H1 (cell line): ENCODE data around the gene PRKG2. TPM values are rescaled to one million over a fixed set of nuclear protein-coding genes. Genes with fewer than 3 reads are reported as not detected.

Source experiments
- CTCF ChIA-PET: fragments of 300-600 bp; sonication (Branson Sonifier 250); formaldehyde crosslinking; loops from one replicate; lab custom pipeline; 2021; ENCODE audit not compliant: partially characterized antibody; lab: Charles Lee
- POLR2A ChIA-PET: fragments of 300-600 bp; sonication (Branson Sonifier 250); formaldehyde crosslinking; loops from one replicate; lab custom pipeline; 2021; ENCODE audit warnings: inconsistent platforms; ENCODE audit not compliant: partially characterized antibody; lab: Charles Lee
- DNase-seq, 2 experiments: peaks; one replicate each; pipeline versions ENCODE4 v3.0.0 to v3.0.0-alpha.2; 2010 to 2022; ENCODE audit warnings: low spot score in 2 of 2, low read depth in 1 of 2, mixed read lengths in 1 of 2
- FAIRE-seq: peaks from 2 replicates; lab custom pipeline; 2011; peaks lifted over from hg19 to GRCh38; lab: Jason Lieb, UNC
- H2AFZ ChIP-seq: 2 replicates; pipeline ENCODE4 v1.8.1; 2012; ENCODE audit warnings: low read length, inconsistent platforms
- H2AK5ac ChIP-seq: 2 replicates; pipeline ENCODE4 v1.6.1; 2013; ENCODE audit warnings: low read depth, low read length
- H2BK120ac ChIP-seq: replicated peaks from 2 replicates; pipeline ENCODE3; 2013; ENCODE audit warnings: low read depth, low read length, inconsistent platforms
- H2BK12ac ChIP-seq: 2 replicates; pipeline ENCODE4 v1.6.1; 2013; ENCODE audit warnings: low read depth, low read length
- H2BK15ac ChIP-seq: 2 replicates; pipeline ENCODE4 v1.6.1; 2013; ENCODE audit warnings: low read length
- H2BK20ac ChIP-seq: 2 replicates; pipeline ENCODE4 v1.6.1; 2013; ENCODE audit warnings: low read length
- H2BK5ac ChIP-seq: 2 replicates; pipeline ENCODE4 v1.6.1; 2013; ENCODE audit warnings: low read depth, low read length
- H3K14ac ChIP-seq: 2 replicates; pipeline ENCODE4 v1.6.1; 2013; ENCODE audit warnings: inconsistent platforms; ENCODE audit not compliant: insufficient read length
- H3K18ac ChIP-seq: 2 replicates; pipeline ENCODE4 v1.6.1; 2013; ENCODE audit warnings: low read length; ENCODE audit errors: extremely low read depth
- H3K23ac ChIP-seq: 2 replicates; pipeline ENCODE4 v1.6.1; 2013; ENCODE audit warnings: inconsistent platforms; ENCODE audit not compliant: insufficient read length
- H3K23me2 ChIP-seq: 2 replicates; pipeline ENCODE4 v1.6.1; 2013; ENCODE audit warnings: low read depth, low read length
- H3K27ac ChIP-seq: 2 replicates; pipeline ENCODE4 v1.6.1; 2011; ENCODE audit warnings: low read depth, low read length, inconsistent platforms
- H3K27me3 ChIP-seq, 4 experiments: replicated peaks in 1 of 4; 1 replicate in 1 of 4; 2 replicates in 3 of 4; pipeline versions ENCODE4 v1.6.1 to v1.8.1; 2011 to 2013; ENCODE audit warnings: low read length in 3 of 4, mild to moderate bottlenecking in 3 of 4, inconsistent platforms in 2 of 4, mixed read lengths in 2 of 4, moderate library complexity in 1 of 4; ENCODE audit not compliant: control insufficient read depth in 3 of 4, insufficient read depth in 3 of 4; ENCODE audit errors: extremely low read depth in 1 of 4
- H3K36me3 ChIP-seq, 4 experiments: 2 replicates each; pipeline versions ENCODE4 v1.6.1 to v1.8.1; 2011 to 2013; ENCODE audit warnings: mild to moderate bottlenecking in 4 of 4, low read length in 3 of 4, moderate library complexity in 2 of 4, control low read depth in 1 of 4, inconsistent platforms in 1 of 4; ENCODE audit not compliant: insufficient read depth in 4 of 4, control insufficient read depth in 2 of 4
- H3K4ac ChIP-seq: replicated peaks from 2 replicates; pipeline ENCODE3; 2013; ENCODE audit warnings: low read length, low read depth, mixed read lengths, inconsistent platforms; ENCODE audit not compliant: insufficient read length
- H3K4me1 ChIP-seq, 4 experiments: replicated peaks in 1 of 4; 1 replicate in 1 of 4; 2 replicates in 3 of 4; pipeline versions ENCODE4 v1.6.1 to v1.8.1; 2011 to 2013; ENCODE audit warnings: low read length in 3 of 4, inconsistent platforms in 2 of 4, mixed read lengths in 1 of 4; ENCODE audit not compliant: insufficient read depth in 4 of 4, control insufficient read depth in 3 of 4
- H3K4me2 ChIP-seq, 2 experiments: 2 replicates each; pipeline versions ENCODE4 v1.6.1 to v1.8.1; 2011 to 2013; ENCODE audit warnings: low read depth in 2 of 2, low read length in 2 of 2, control low read depth in 1 of 2, inconsistent platforms in 1 of 2, mild to moderate bottlenecking in 1 of 2; ENCODE audit not compliant: insufficient read depth in 1 of 2
- H3K4me3 ChIP-seq, 4 experiments: fragments of 200-600, 300-600 bp in 1 of 4; sonication (generic), shearing (Covaris generic), sonication (Bioruptor Twin) in 1 of 4; 2 replicates each; pipeline versions ENCODE4 v1.5.1 to v1.8.1; 2011 to 2016; ENCODE audit warnings: low read length in 4 of 4, low read depth in 3 of 4, control low read depth in 2 of 4, inconsistent platforms in 2 of 4, mild to moderate bottlenecking in 2 of 4, mixed read lengths in 1 of 4, moderate library complexity in 1 of 4; ENCODE audit not compliant: insufficient read depth in 2 of 4; ENCODE audit errors: extremely low read depth in 1 of 4
- H3K56ac ChIP-seq: replicated peaks from 2 replicates; pipeline ENCODE3; 2013; ENCODE audit warnings: low read depth, mild to moderate bottlenecking, mixed read lengths, low read length, inconsistent platforms; ENCODE audit not compliant: insufficient read length
- H3K79me1 ChIP-seq: 2 replicates; pipeline ENCODE4 v1.6.1; 2013; ENCODE audit warnings: low read depth, low read length, control low read depth
- H3K79me2 ChIP-seq, 2 experiments: 2 replicates each; pipeline versions ENCODE4 v1.6.1 to v1.8.1; 2012 to 2013; ENCODE audit warnings: low read length in 2 of 2, mild to moderate bottlenecking in 2 of 2, inconsistent platforms in 1 of 2; ENCODE audit not compliant: insufficient read depth in 2 of 2, control insufficient read depth in 1 of 2
- H3K9ac ChIP-seq, 4 experiments: replicated peaks in 1 of 4; 1 replicate in 1 of 4; 2 replicates in 3 of 4; pipeline versions ENCODE4 v1.6.1 to v1.8.1; 2011 to 2013; ENCODE audit warnings: low read depth in 3 of 4, low read length in 3 of 4, control low read depth in 2 of 4, mild to moderate bottlenecking in 2 of 4, moderate library complexity in 2 of 4, inconsistent platforms in 1 of 4; ENCODE audit errors: extremely low read depth in 1 of 4
- H3K9me3 ChIP-seq, 2 experiments: 2 replicates each; pipeline versions ENCODE4 v1.6.1 to v1.8.1; 2012 to 2013; ENCODE audit warnings: mild to moderate bottlenecking in 2 of 2, moderate library complexity in 2 of 2, control low read depth in 1 of 2, inconsistent platforms in 1 of 2, low read depth in 1 of 2, low read length in 1 of 2, mixed read lengths in 1 of 2; ENCODE audit not compliant: insufficient read depth in 2 of 2
- H4K20me1 ChIP-seq, 2 experiments: replicated peaks in 1 of 2; 2 replicates each; pipeline versions ENCODE3 to v1.8.1; 2011 to 2013; ENCODE audit warnings: inconsistent platforms in 2 of 2, low read length in 2 of 2, mild to moderate bottlenecking in 1 of 2; ENCODE audit not compliant: insufficient read depth in 2 of 2, control insufficient read depth in 1 of 2
- H4K5ac ChIP-seq: 2 replicates; pipeline ENCODE4 v1.6.1; 2013; ENCODE audit warnings: low read length, low read depth, mixed read lengths, inconsistent platforms; ENCODE audit not compliant: insufficient read length
- H4K8ac ChIP-seq: 2 replicates; pipeline ENCODE4 v1.8.0; 2013; ENCODE audit warnings: mild to moderate bottlenecking, moderate library complexity, low read length, inconsistent platforms; ENCODE audit not compliant: insufficient read depth; ENCODE audit errors: extremely low read depth
- H4K91ac ChIP-seq: replicated peaks from 2 replicates; pipeline ENCODE3; 2013; ENCODE audit warnings: low read length, mixed read lengths, inconsistent platforms; ENCODE audit not compliant: insufficient read length
- CEBPB ChIP-seq: IDR thresholded peaks from 2 replicates; pipeline ENCODE4 v1.6.1; 2012; ENCODE audit warnings: low read depth, low read length
- CHD1 ChIP-seq: IDR thresholded peaks from 2 replicates; pipeline ENCODE4 v1.6.1; 2012; ENCODE audit warnings: low read depth, low read length, improper control_type of control experiment
- EGR1 ChIP-seq: IDR thresholded peaks from 2 replicates; pipeline ENCODE4 v1.6.1; 2011; ENCODE audit warnings: low read depth, low read length, borderline replicate concordance
- HDAC2 ChIP-seq, 2 experiments: fragments of 300-600 bp in 1 of 2; sonication (generic) in 1 of 2; IDR thresholded peaks; 2 replicates each; pipeline ENCODE4 v1.6.1; 2011 to 2012; ENCODE audit warnings: low read depth in 2 of 2, low read length in 2 of 2, mild to moderate bottlenecking in 2 of 2, moderate library complexity in 2 of 2, borderline replicate concordance in 1 of 2, inconsistent platforms in 1 of 2
- POLR2AphosphoS5 ChIP-seq: IDR thresholded peaks from 2 replicates; pipeline ENCODE4 v1.6.1; 2011; ENCODE audit warnings: low read depth, low read length
- POU5F1 ChIP-seq: IDR thresholded peaks from 2 replicates; pipeline ENCODE4 v1.6.1; 2011; ENCODE audit warnings: low read depth, mild to moderate bottlenecking, low read length, moderate library complexity
- RAD21 ChIP-seq, 2 experiments: IDR thresholded peaks in 1 of 2; conservative IDR thresholded peaks in 1 of 2; 2 replicates each; pipeline ENCODE4 v1.6.1; 2011; ENCODE audit warnings: low read depth in 2 of 2, low read length in 2 of 2, improper control_type of control experiment in 1 of 2, inconsistent platforms in 1 of 2, mild to moderate bottlenecking in 1 of 2, moderate library complexity in 1 of 2
- RBBP5 ChIP-seq: IDR thresholded peaks from 2 replicates; pipeline ENCODE4 v1.7.1; 2012; ENCODE audit warnings: low read depth, mild to moderate bottlenecking, inconsistent platforms, low read length, moderate library complexity, borderline replicate concordance
- RNF2 ChIP-seq: fragments of 200-900, 300-1000 bp; sonication (generic); IDR thresholded peaks from 2 replicates; pipeline ENCODE4 v1.7.1; 2016; ENCODE audit warnings: borderline replicate concordance, low read depth, mild to moderate bottlenecking, antibody characterized with exemption, low read length; ENCODE audit not compliant: poor library complexity, severe bottlenecking; ENCODE audit errors: missing control alignments
- SP2 ChIP-seq: IDR thresholded peaks from 2 replicates; pipeline ENCODE4 v1.6.1; 2012; ENCODE audit warnings: mild to moderate bottlenecking, low read length, inconsistent platforms
- TBP ChIP-seq: IDR thresholded peaks from 2 replicates; pipeline ENCODE4 v1.6.1; 2011; ENCODE audit warnings: low read depth, low read length, improper control_type of control experiment
- TCF12 ChIP-seq: IDR thresholded peaks from 2 replicates; pipeline ENCODE4 v1.6.1; 2011; ENCODE audit warnings: low read depth, mild to moderate bottlenecking, low read length
- WGBS, 2 experiments: shearing (Covaris generic) in 1 of 2; methylation state at CpG; one replicate each; pipeline versions ENCODE4 v1.1.6 to v1.1.7; 2013 to 2015; ENCODE audit warnings: low lambda C conversion rate in 2 of 2, mixed read lengths in 2 of 2, inconsistent platforms in 1 of 2, low coverage in 1 of 2, missing lambda C conversion rate in 1 of 2; ENCODE audit not compliant: insufficient replicate concordance in 2 of 2, insufficient coverage in 1 of 2, insufficient read length in 1 of 2; ENCODE audit errors: extremely low coverage in 1 of 2, missing lambda C conversion rate in 1 of 2; 5-methylcytosine and 5-hydroxymethylcytosine counted together
- polyA plus RNA-seq, 7 experiments: library from polyadenylated mRNA; depleted of rRNA in 3 of 7; stranded (reverse) in 5 of 7; unstranded in 2 of 7; fragments of >200 nt in 5 of 7; fragments of 200-250 nt in 2 of 7; gene quantifications; 1 replicate in 5 of 7; 2 replicates in 1 of 7; 4 replicates in 1 of 7; pipeline versions ENCODE4 v1.2.1 to v1.2.3, GENCODE V29; 2011 to 2013; ENCODE audit warnings: missing spikeins in 2 of 7, mixed read lengths in 2 of 7
- total RNA-seq: library from RNA; stranded (reverse); fragmentation: NEBNext Ultra II Directional; extraction: Animal tissue kit (Norgen Biotek cat#: 25700); gene quantifications from 2 replicates; pipeline ENCODE4 v1.2.1, GENCODE V29; 2021
- TF ChIP-seq, protein P1 (sequence below): IDR thresholded peaks from 2 replicates; pipeline ENCODE4 v1.6.1; 2012; ENCODE audit warnings: low read length, inconsistent platforms

The PRKG2 gene
- total and polyA plus RNA-seq, 2 of the 8 experiments (the other 6 are each of a cell fraction or from before 2014, with no cell fraction given): 0.45 to 1.2 TPM

DNA sequence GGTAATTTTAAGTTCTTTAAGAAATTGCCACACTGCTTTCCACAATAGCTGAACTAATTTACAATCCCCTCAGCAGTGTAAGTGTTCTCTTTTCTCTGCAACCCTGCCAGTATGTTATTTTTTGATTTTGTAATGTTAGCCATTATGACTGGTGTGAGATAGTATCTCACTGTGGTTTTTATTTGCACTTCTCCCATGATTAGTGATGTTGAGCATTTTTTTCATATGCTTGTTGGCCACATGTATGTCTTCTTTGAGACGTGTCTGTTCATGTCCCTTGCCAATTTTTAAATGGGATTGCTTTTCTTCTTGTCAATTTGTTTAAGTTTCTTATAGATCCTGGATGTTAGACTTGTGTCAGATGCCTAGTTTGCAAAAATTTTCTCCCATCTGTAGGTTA is 98.5 kb downstream of the PRKG2 start:
- H2BK5ac ChIP-seq: no peak overlapping the region
- H3K56ac ChIP-seq: no peak overlapping the region
- FAIRE-seq (no peak), DNase-seq (no peak)
- H4K20me1 ChIP-seq: no peaks in the 10 kb centered on the region
- ChIA-PET POLR2A (no interaction called here), CTCF (no interaction called here)
- no peak overlapping the region for H3K4me3 ChIP-seq
- H3K14ac ChIP-seq: no peak overlapping the region
- H3K4ac ChIP-seq: no peak overlapping the region
- H2BK15ac ChIP-seq: no peak overlapping the region
- H3K4me1 ChIP-seq: no peaks in the 10 kb centered on the region
- no peaks in the 10 kb centered on the region for H3K9me3 ChIP-seq
- no peak overlapping the region for H2BK12ac ChIP-seq
- no peak overlapping the region for H3K9ac ChIP-seq
- no peak overlapping the region for H2AK5ac ChIP-seq
- no peak overlapping the region for H4K5ac ChIP-seq
- H3K4me2 ChIP-seq: no peak overlapping the region
- H3K27ac ChIP-seq: no peak overlapping the region
- H3K23me2 ChIP-seq: no peaks in the 10 kb centered on the region
- no peaks in the 10 kb centered on the region for H3K79me1 ChIP-seq
- no peak overlapping the region for H3K18ac ChIP-seq
- H2AFZ ChIP-seq: no peak overlapping the region
- no peaks in the 10 kb centered on the region for H3K36me3 ChIP-seq
- H3K79me2 ChIP-seq: no peaks in the 10 kb centered on the region
- no peak overlapping the region for H2BK20ac ChIP-seq
- H3K27me3 ChIP-seq: no peaks in the 10 kb centered on the region
- H4K8ac ChIP-seq: no peak overlapping the region
- H3K23ac ChIP-seq: no peak overlapping the region
- no peak overlapping the region for H4K91ac ChIP-seq
- H2BK120ac ChIP-seq: no peak overlapping the region
- 79% methylated on average over 1 of the region's 1 CpG; no CpG with 5 or more reads in 1 of the 2 experiments for WGBS, 2 experiments
- TF ChIP-seq TBP (no peak), TCF12 (no peak), RAD21 (IDR thresholded peaks at IDR 0.05 in 1 of 2, conservative IDR thresholded peaks at IDR 0.05 in 1 of 2; ENCODE audit: low read depth in 2 of 2, low read length in 2 of 2) (no peak), POU5F1 (no peak), POLR2AphosphoS5 (no peak), CHD1 (no peak), EGR1 (no peak), RNF2 (no peak), RBBP5 (no peak), CEBPB (no peak), HDAC2 (IDR thresholded peaks at IDR 0.05; ENCODE audit: borderline replicate concordance in 1 of 2, low read depth in 2 of 2, low read length in 2 of 2) (no peak), SP2 (no peak)
- TF ChIP-seq, protein P1, sequence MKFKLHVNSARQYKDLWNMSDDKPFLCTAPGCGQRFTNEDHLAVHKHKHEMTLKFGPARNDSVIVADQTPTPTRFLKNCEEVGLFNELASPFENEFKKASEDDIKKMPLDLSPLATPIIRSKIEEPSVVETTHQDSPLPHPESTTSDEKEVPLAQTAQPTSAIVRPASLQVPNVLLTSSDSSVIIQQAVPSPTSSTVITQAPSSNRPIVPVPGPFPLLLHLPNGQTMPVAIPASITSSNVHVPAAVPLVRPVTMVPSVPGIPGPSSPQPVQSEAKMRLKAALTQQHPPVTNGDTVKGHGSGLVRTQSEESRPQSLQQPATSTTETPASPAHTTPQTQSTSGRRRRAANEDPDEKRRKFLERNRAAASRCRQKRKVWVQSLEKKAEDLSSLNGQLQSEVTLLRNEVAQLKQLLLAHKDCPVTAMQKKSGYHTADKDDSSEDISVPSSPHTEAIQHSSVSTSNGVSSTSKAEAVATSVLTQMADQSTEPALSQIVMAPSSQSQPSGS: no peak
